Uterus (tissue), 2 donors: ENCODE data around the gene ESRRG.

ENCODE experiments used
- CTCF ChIP-seq, 4 experiments: fragments of 200-600 bp in 2 of 4; fragments of 450-650 bp in 2 of 4; sonication (generic) in 2 of 4; IDR thresholded peaks; one replicate each; pipeline ENCODE4 v1.5.1; 2016 to 2019; ENCODE audit warnings: antibody characterized with exemption in 4 of 4, mild to moderate bottlenecking in 2 of 4, moderate library complexity in 1 of 4
- POLR2A ChIP-seq, 2 donors: fragments of 450-650 bp; IDR thresholded peaks; one replicate each; pipeline ENCODE4 v1.6.1; 2016; ENCODE audit warnings: antibody characterized with exemption in 2 of 2, mild to moderate bottlenecking in 1 of 2, moderate library complexity in 1 of 2

GRCh38 chr1:216740331-216740730 lies 17.1 kb upstream of the ESRRG start:
- no peak for TF ChIP-seq CTCF (IDR thresholded peaks at IDR 0.05)
- TF ChIP-seq POLR2A (IDR thresholded peaks at IDR 0.05) = no peak
